ENCODE data around the gene SOWAHA. TPM values are rescaled to one million over a fixed set of nuclear protein-coding genes. Genes with fewer than 3 reads are reported as not detected.

SOWAHA gene
- total RNA-seq, 1 experiment from 2014 or later = 0.78 TPM

DNA sequence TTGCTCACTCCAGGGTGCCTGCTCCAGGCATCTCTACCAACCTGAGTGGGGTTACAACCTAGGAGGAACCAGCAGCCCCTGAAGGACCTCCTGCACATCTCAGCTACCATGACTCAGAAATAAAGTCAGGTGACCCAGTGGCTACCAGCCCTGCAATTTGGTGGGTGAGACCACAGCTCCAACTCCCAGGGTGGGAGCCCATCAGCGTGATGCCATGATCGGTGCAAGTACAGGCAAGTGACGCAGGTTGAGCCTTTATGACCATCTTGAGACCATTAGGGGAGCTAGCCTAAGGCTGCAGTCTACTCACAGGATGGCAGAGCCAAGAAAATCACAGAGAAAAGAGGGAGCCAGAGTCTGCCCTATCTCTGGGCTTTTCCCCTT lies 44.6 kb upstream of the SOWAHA start:
- CTCF ChIA-PET = no interaction called here
- no peaks in the 10 kb centered on the region for H3K36me3 Mint-ChIP-seq (ENCODE audit: insufficient read depth, unreplicated experiment)
- intact Hi-C loops (cut with micrococcal nuclease; ENCODE audit: unreplicated experiment) = no loop called here

DNA sequence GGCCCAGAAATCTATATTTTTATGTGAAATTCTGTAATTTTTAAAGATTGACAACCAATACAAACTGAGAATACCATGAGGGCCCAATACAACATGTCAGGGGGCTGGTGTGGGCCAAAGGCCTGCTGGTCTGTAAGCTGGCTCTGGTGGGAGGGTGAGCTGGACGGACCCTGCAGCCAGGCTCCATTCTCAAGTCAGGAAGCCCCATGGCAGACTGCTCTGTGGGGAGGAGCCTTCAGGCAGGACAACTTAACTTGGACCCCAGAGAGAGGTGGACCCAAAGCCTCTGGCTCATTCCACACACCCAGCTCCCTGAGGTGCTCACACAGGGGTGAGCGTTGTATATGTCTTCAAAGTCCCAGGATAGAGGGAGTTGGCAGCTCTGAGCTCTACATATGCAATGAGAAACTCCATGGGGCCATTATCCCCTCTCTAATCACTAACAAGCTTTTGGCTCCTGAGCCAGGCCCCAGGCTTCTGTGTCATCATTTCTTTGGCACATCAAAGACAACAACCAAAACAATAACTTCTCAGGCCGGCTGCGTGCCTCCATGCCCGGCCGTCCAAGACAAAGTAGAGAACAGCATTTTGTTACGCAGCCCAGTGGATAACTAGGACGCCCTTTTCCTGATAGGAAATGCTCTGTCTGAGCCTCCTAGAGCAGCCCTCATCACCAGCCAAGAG lies 42.5 kb upstream of the SOWAHA start:
- no peak overlapping the region for H3K4me3 Mint-ChIP-seq (ENCODE audit: low read depth, unreplicated experiment)
- DNase-seq = no peak
- peaks cover under 1% of the 10 kb centered on the region for H3K36me3 Mint-ChIP-seq (ENCODE audit: insufficient read depth, unreplicated experiment)
- no peaks in the 10 kb centered on the region for H3K27me3 Mint-ChIP-seq (ENCODE audit: unreplicated experiment)
- TF ChIP-seq, protein P1, sequence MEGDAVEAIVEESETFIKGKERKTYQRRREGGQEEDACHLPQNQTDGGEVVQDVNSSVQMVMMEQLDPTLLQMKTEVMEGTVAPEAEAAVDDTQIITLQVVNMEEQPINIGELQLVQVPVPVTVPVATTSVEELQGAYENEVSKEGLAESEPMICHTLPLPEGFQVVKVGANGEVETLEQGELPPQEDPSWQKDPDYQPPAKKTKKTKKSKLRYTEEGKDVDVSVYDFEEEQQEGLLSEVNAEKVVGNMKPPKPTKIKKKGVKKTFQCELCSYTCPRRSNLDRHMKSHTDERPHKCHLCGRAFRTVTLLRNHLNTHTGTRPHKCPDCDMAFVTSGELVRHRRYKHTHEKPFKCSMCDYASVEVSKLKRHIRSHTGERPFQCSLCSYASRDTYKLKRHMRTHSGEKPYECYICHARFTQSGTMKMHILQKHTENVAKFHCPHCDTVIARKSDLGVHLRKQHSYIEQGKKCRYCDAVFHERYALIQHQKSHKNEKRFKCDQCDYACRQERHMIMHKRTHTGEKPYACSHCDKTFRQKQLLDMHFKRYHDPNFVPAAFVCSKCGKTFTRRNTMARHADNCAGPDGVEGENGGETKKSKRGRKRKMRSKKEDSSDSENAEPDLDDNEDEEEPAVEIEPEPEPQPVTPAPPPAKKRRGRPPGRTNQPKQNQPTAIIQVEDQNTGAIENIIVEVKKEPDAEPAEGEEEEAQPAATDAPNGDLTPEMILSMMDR (IDR thresholded peaks at IDR 0.05; ENCODE audit: unreplicated experiment) = no peak
- peaks cover 8% of the 10 kb centered on the region for H3K4me1 Mint-ChIP-seq (ENCODE audit: low read depth, unreplicated experiment)
- no peak overlapping the region for H3K27ac Mint-ChIP-seq (ENCODE audit: unreplicated experiment)
- no peaks in the 10 kb centered on the region for H3K9me3 Mint-ChIP-seq (ENCODE audit: low read depth, unreplicated experiment)
- BruUV-seq (replicated peaks) = no TSS peak
- CTCF ChIA-PET = interaction anchor here (0.6 to 1.5 kb wide), 2 partner anchors 16 to 193 kb away, joined by 3 read pairs; no protein-coding TSS in a partner anchor
- intact Hi-C loops (cut with micrococcal nuclease; ENCODE audit: unreplicated experiment) = no loop called here

More for the DNA sequence above, 44.6 kb upstream of the SOWAHA start:
- H3K27ac Mint-ChIP-seq (ENCODE audit: unreplicated experiment) = no peak overlapping the region
- BruUV-seq (replicated peaks) = no TSS peak
- no peak for DNase-seq
- no peak overlapping the region for H3K4me3 Mint-ChIP-seq (ENCODE audit: low read depth, unreplicated experiment)
- H3K9me3 Mint-ChIP-seq (ENCODE audit: low read depth, unreplicated experiment) = no peaks in the 10 kb centered on the region
- TF ChIP-seq, protein P1 (IDR thresholded peaks at IDR 0.05; ENCODE audit: unreplicated experiment) = no peak
- H3K27me3 Mint-ChIP-seq (ENCODE audit: unreplicated experiment) = no peaks in the 10 kb centered on the region
- no peaks in the 10 kb centered on the region for H3K4me1 Mint-ChIP-seq (ENCODE audit: low read depth, unreplicated experiment)

DNA sequence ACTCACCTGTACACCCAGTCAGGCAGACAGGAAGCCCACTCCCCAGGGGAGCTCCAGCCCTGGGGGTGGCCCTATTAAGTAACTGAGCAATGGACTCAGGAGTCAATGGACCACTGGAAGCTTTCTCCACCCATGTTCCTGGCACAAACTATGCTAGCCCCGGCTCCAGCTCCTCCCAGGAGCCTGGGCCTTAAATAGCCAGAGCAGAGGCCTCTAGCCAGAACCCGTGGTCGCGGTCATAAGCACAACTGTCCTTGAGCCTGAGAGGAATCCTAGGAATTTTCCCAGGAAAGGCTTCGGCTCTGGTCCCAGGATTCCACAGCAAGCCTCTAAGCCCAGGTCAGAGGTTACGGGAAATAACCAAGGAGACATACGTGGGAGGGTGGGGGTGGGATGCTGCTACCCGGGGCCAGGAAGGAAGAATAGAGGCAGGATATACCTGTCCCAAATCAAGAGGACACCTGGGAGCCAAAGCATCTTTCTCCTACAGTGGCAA lies 41.6 kb upstream of the SOWAHA start:
- Mint-ChIP-seq H3K9me3 (ENCODE audit: low read depth, unreplicated experiment) (no peaks in the 10 kb centered on the region), H3K27ac (ENCODE audit: unreplicated experiment) (no peak overlapping the region), H3K36me3 (ENCODE audit: insufficient read depth, unreplicated experiment) (peaks cover 10% of the 10 kb centered on the region), H3K4me1 (ENCODE audit: low read depth, unreplicated experiment) (peaks cover 11% of the 10 kb centered on the region), H3K4me3 (ENCODE audit: low read depth, unreplicated experiment) (no peak overlapping the region), H3K27me3 (ENCODE audit: unreplicated experiment) (no peaks in the 10 kb centered on the region)
- TF ChIP-seq, protein P1 (IDR thresholded peaks at IDR 0.05; ENCODE audit: unreplicated experiment) = no peak
- CTCF ChIA-PET = interaction anchor here (0.6 to 1.5 kb wide), 3 partner anchors 10 to 26 kb away, joined by 3 read pairs; no protein-coding TSS in a partner anchor
- intact Hi-C loops (cut with micrococcal nuclease; ENCODE audit: unreplicated experiment) = no loop called here
- DNase-seq = no peak
- no TSS peak for BruUV-seq (replicated peaks)

DNA sequence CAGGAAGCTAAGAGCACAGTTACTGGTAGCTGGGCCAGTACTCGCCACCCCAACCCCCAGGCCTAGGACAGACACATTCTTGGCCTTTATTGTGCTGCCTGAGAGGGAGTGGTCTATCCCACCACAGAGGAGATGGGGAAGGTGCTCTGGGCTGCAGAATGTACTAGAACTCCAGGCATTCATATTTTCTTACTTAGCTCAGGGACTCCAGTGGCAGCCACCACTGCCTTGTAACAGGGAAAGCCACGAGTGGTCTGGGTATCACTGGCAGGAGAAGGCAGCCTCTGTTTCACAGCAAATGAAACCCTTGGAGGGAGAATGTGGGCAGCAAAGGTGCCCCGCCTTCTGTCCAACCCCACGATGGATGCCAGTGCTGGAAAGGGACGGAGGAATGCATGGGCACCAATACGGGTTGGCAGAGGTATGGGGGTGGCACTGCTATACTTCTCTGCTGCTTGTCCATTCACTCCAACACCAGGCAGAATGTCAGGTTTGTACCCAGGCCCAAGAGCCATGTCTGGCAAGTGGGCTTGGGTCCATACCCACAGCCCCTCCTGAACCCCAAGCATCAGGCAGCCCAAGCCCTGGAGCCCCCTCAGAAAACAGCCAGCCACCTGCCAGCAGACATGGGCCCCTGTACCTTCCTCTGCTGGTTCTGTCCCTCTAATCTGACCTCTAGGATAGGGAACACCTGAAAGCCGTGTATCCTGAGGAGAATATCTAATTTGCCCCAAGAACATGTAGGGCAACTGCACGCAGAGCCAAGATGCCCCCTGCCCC lies 40.6 kb upstream of the SOWAHA start:
- Mint-ChIP-seq H3K36me3 (ENCODE audit: insufficient read depth, unreplicated experiment) (peaks cover 12% of the 10 kb centered on the region), H3K9me3 (ENCODE audit: low read depth, unreplicated experiment) (no peaks in the 10 kb centered on the region), H3K27ac (ENCODE audit: unreplicated experiment) (no peak overlapping the region), H3K27me3 (ENCODE audit: unreplicated experiment) (no peaks in the 10 kb centered on the region), H3K4me1 (ENCODE audit: low read depth, unreplicated experiment) (peaks cover 11% of the 10 kb centered on the region), H3K4me3 (ENCODE audit: low read depth, unreplicated experiment) (no peak overlapping the region)
- CTCF ChIA-PET = interaction anchor here (0.6 kb wide), 1 partner anchor 102 kb away, joined by 3 read pairs; no protein-coding TSS in a partner anchor
- TF ChIP-seq, protein P1 (IDR thresholded peaks at IDR 0.05; ENCODE audit: unreplicated experiment) = no peak
- intact Hi-C loops (cut with micrococcal nuclease; ENCODE audit: unreplicated experiment) = no loop called here
- BruUV-seq (replicated peaks) = no TSS peak
- DNase-seq = no peak

Measured in Calu3 (cell line).